NCI-H2227 (cell line): ENCODE measurements around the gene UBXN7.
"Not testable (repeated sequence)": the region's sequence is repeated elsewhere in the genome, so short reads cannot be mapped to it uniquely, and the experiment has no call there.

Experiments
- DNase-seq: peaks from one replicate; lab custom pipeline; 2025; ENCODE audit not compliant: unreplicated experiment; lab: John Stamatoyannopoulos, UW

Gene UBXN7

DNA sequence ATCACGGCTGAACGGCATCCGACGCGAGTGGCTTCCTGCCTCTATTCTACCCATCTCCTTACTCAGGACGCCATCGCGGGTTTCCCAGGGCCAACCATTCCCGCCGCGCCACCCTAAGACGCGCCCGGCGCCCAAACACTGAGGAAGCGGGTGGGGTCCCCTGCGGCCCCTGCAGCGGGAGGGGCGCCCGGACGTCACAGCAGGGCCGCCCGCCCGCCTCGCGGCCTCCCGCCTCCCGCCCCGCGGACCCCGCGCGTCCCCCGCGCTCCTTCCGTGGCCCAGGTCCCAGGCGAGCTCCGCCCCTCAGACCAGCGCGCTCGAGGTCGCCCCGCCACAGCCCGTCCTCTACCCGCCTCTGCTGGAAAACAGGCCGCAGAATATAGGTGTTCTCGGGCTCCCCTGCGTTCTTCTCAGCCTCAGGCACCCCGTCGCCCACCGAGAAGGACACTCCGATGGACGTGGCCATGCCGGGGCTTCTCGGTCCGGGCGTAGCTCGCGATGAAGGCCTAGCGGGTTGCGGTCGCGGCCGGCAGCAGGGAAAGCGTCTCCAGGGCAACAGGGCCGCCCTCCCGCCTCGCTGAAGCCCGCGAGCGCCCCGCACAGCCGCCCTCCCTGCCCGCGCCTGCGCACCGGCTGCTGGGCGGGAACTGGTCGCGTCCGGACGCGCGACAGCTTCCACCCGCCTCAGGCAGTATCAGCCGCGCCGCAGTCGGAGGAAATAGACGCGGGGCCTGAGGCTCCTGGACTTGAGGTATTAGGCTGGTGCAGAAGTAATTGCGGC lies 114.3 kb downstream of the UBXN7 start, which contains the start of gene DYNLT2B:
DYNLT2B (minus strand) TSS at position 554 of the 781 bp plus-strand sequence; CDS start at position 466, 88 bp downstream.
- DNase-seq = peak; percentile 95

GRCh38 chr3:196316799-196317686 lies 115.2 kb downstream of the UBXN7 start:
- peak; percentile 20 for DNase-seq

GRCh38 chr3:196315821-196316220 lies 116.4 kb downstream of the UBXN7 start:
- DNase-seq = no peak

DNA sequence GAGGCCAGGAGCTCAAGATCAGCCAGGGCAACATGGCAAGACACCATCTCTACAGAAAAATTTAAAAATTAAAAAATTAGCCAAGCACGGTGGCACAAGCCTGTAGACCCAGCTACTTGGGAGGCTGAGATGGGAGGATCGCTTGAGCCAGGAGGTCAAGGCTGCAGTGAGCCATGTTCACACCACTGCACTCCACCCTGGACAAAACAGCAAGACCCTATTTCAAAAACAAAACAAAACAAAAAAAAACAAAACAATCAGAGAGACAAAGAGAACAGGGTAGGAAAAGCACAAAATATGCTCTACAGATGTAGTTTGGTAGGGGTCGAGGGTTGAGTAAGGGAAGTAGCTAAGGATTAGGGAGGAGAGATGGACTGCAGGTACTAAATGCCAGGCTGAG lies 117.6 kb downstream of the UBXN7 start:
- no peak for DNase-seq

GRCh38 chr3:196314086-196314485 lies 118.1 kb downstream of the UBXN7 start:
- DNase-seq = not testable (repeated sequence)

- DNase-seq = not testable (repeated sequence)
Measured at GRCh38 chr3:196302960-196303359, 129.3 kb downstream of the UBXN7 start.

DNA sequence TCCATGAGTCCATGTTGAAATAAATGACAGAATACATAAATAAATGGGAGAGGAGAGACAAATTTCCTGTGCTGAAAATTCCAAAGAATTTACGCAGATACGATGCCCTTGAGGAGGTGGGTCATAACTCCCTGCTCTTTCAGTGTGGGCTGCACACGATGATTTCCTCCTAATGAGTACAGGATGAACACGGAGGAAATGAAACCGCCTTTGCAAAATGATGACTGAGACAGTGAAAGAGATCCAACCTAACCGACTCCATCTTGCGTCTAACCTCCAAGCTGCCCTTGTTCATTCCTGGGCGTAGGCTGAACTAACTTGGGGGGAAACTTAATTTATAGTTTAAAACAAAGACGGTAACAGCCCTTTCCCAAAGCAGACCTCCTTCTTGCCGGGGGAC lies 129.7 kb downstream of the UBXN7 start:
- DNase-seq = not testable (repeated sequence)

DNA sequence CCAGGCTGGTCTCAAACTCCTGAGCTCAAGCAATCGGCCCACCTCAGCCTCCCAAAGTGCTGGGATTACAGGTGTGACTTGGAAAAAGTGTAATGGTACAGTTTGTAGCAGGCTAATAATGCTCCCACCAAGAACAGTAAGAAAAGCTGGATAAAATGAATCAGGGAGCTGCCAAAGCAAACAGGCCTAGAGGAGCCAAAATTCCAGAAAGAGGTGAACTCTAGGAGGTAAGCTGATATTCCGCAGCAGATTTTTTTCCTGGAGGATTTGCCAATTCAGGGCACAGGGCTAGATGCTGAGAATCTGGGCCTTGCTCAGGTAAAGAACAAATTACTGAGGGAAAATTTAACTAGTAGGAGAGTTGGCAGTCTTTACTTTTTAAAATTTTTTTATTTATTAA lies 133.7 kb downstream of the UBXN7 start:
- DNase-seq = no peak
